ENCODE measurements around the gene CMIP.
"Not testable (repeated sequence)": the region's sequence is repeated elsewhere in the genome, so short reads cannot be mapped to it uniquely, and the experiment has no call there.

CMIP gene

DNA sequence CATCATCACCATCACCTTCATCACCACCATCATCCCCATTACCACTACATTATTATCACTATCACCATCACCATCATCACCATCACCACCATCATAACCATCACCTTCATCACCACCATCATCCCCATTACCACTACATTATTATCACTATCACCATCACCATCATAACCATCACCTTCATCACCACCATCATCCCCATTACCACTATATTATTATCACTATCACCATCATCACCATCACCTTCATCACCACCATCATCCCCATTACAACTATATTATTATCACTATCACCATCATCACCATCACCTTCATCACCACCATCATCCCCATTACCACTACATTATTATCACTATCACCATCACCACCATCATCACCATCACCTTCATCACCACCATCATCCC, 132.7 kb downstream of the CMIP start:
- not testable (repeated sequence) for H3K27ac ChIP-seq (ENCODE audit: low read length, poor library complexity, severe bottlenecking); H2BK5ac ChIP-seq (ENCODE audit: low read depth, low read length, poor library complexity, severe bottlenecking); H3K14ac ChIP-seq (ENCODE audit: low read length in 2 of 2); DNase-seq; H2BK12ac ChIP-seq (ENCODE audit: low read length in 2 of 2); H2BK15ac ChIP-seq (ENCODE audit: low read depth, poor library complexity, severe bottlenecking); H2AK5ac ChIP-seq (ENCODE audit: low read length, severe bottlenecking); H3K4me3 ChIP-seq (ENCODE audit: insufficient read depth in 1 of 2, low read depth in 1 of 2, low read length in 2 of 2); H4K8ac ChIP-seq (ENCODE audit: low read length); H3K27me3 ChIP-seq (ENCODE audit: control insufficient read depth in 1 of 2, insufficient read depth in 1 of 2, low read length in 2 of 2); H3K36me3 ChIP-seq (ENCODE audit: control insufficient read depth in 1 of 2, insufficient read depth in 2 of 2, low read depth in 1 of 2, low read length in 2 of 2); H3K4ac ChIP-seq (ENCODE audit: low read depth in 1 of 2, low read length in 2 of 2); H4K91ac ChIP-seq (ENCODE audit: low read length); H3K4me1 ChIP-seq (ENCODE audit: control insufficient read depth, insufficient read depth, low read depth, low read length); H3K4me2 ChIP-seq (ENCODE audit: low read length, poor library complexity, severe bottlenecking); H2BK120ac ChIP-seq (ENCODE audit: low read depth, low read length); H3K9me3 ChIP-seq (ENCODE audit: control insufficient read depth, low read length); H3K23ac ChIP-seq (ENCODE audit: low read length in 2 of 2); H2AFZ ChIP-seq (ENCODE audit: low read depth, low read length); H3K18ac ChIP-seq (ENCODE audit: low read depth in 1 of 2, low read length in 2 of 2); H3K9ac ChIP-seq (ENCODE audit: low read length)
- peaks cover 55% of the 10 kb centered on the region for H3K79me1 ChIP-seq (replicated peaks; ENCODE audit: low read length, poor library complexity, severe bottlenecking)

GRCh38 chr16:81578076-81578475, 133.5 kb downstream of the CMIP start:
- Histone ChIP-seq H3K18ac (ENCODE audit: low read depth in 1 of 2, low read length in 2 of 2) (no peak overlapping the region), H2BK15ac (ENCODE audit: low read depth, poor library complexity, severe bottlenecking) (no peak overlapping the region), H3K14ac (ENCODE audit: low read length in 2 of 2) (no peak overlapping the region), H3K4me3 (ENCODE audit: insufficient read depth in 1 of 2, low read depth in 1 of 2, low read length in 2 of 2) (no peak overlapping the region), H2AK5ac (ENCODE audit: low read length, severe bottlenecking) (no peak overlapping the region), H3K9ac (ENCODE audit: low read length) (no peak overlapping the region), H4K91ac (ENCODE audit: low read length) (no peak overlapping the region), H2BK120ac (ENCODE audit: low read depth, low read length) (no peak overlapping the region), H3K4ac (ENCODE audit: low read depth in 1 of 2, low read length in 2 of 2) (no peak overlapping the region), H3K27me3 (ENCODE audit: control insufficient read depth in 1 of 2, insufficient read depth in 1 of 2, low read length in 2 of 2) (no peaks in the 10 kb centered on the region), H3K36me3 (ENCODE audit: control insufficient read depth in 1 of 2, insufficient read depth in 2 of 2, low read depth in 1 of 2, low read length in 2 of 2) (no peaks in the 10 kb centered on the region), H2BK5ac (ENCODE audit: low read depth, low read length, poor library complexity, severe bottlenecking) (no peak overlapping the region), H3K4me2 (ENCODE audit: low read length, poor library complexity, severe bottlenecking) (no peak overlapping the region), H2AFZ (ENCODE audit: low read depth, low read length) (no peak overlapping the region), H3K4me1 (ENCODE audit: control insufficient read depth, insufficient read depth, low read depth, low read length) (peaks cover 4% of the 10 kb centered on the region), H2BK12ac (ENCODE audit: low read length in 2 of 2) (no peak overlapping the region), H3K27ac (ENCODE audit: low read length, poor library complexity, severe bottlenecking) (no peak overlapping the region), H3K79me1 (replicated peaks; ENCODE audit: low read length, poor library complexity, severe bottlenecking) (peaks cover 55% of the 10 kb centered on the region), H3K23ac (ENCODE audit: low read length in 2 of 2) (no peak overlapping the region), H4K8ac (ENCODE audit: low read length) (no peak overlapping the region), H3K9me3 (ENCODE audit: control insufficient read depth, low read length) (no peaks in the 10 kb centered on the region)
- 100% methylated on average over 2 of the region's 2 CpGs for WGBS
- DNase-seq, result no peak

DNA sequence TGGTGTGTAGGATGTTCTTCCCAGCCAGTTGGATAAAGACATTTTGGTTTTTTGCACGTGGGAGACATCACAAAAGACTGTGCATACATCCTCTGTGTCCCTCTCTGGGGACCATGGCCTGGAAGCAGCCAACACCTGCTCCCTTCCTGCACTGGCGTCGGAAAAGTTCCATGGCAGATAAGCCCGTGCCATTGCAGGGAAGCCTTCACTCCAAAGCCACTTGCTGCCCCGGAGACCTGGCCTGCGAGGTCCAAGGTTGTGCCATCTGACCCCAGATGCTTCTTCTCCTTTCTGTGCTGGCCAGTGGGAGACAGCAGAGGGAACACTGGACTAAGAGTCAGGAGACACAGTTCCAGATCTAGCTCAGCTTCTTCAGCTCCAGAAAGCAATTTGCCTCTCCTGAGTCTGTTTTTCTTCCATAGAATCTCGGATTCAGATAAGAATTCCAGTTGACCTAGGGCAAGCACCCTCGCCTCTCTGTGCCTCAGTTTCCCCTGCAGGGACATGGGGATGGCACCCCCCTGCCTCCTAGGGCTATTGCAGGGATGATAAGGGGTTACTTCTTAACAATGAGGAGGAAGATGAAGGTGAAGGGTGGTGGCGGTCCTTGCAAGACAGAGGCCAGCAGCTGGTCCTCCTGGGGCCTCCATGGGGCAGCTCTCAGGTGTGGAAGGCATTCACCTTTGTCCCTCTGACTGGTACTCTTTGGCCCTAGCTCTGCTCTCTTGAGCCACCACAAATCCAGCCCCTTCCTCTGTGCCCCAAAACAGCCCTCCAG, 134.2 kb downstream of the CMIP start:
- no peak overlapping the region for H2BK120ac ChIP-seq (ENCODE audit: low read depth, low read length)
- no peak overlapping the region for H3K23ac ChIP-seq (ENCODE audit: low read length in 2 of 2)
- 95% methylated on average over 9 of the region's 9 CpGs for WGBS
- no peak overlapping the region for H4K91ac ChIP-seq (ENCODE audit: low read length)
- no peak overlapping the region for H2AK5ac ChIP-seq (ENCODE audit: low read length, severe bottlenecking)
- no peak overlapping the region for H3K4me3 ChIP-seq (ENCODE audit: insufficient read depth in 1 of 2, low read depth in 1 of 2, low read length in 2 of 2)
- no peak overlapping the region for H2BK12ac ChIP-seq (ENCODE audit: low read length in 2 of 2)
- no peak overlapping the region for H3K14ac ChIP-seq (ENCODE audit: low read length in 2 of 2)
- H2BK15ac ChIP-seq (ENCODE audit: low read depth, poor library complexity, severe bottlenecking), result no peak overlapping the region
- H3K27ac ChIP-seq (ENCODE audit: low read length, poor library complexity, severe bottlenecking), result no peak overlapping the region
- no peak overlapping the region for H3K4ac ChIP-seq (ENCODE audit: low read depth in 1 of 2, low read length in 2 of 2)
- H3K4me2 ChIP-seq (ENCODE audit: low read length, poor library complexity, severe bottlenecking), result no peak overlapping the region
- no peak overlapping the region for H3K9ac ChIP-seq (ENCODE audit: low read length)
- no peaks in the 10 kb centered on the region for H3K27me3 ChIP-seq (ENCODE audit: control insufficient read depth in 1 of 2, insufficient read depth in 1 of 2, low read length in 2 of 2)
- no peak overlapping the region for H3K18ac ChIP-seq (ENCODE audit: low read depth in 1 of 2, low read length in 2 of 2)
- H2BK5ac ChIP-seq (ENCODE audit: low read depth, low read length, poor library complexity, severe bottlenecking), result no peak overlapping the region
- peaks cover 4% of the 10 kb centered on the region for H3K4me1 ChIP-seq (ENCODE audit: control insufficient read depth, insufficient read depth, low read depth, low read length)
- H2AFZ ChIP-seq (ENCODE audit: low read depth, low read length), result no peak overlapping the region
- no peak for DNase-seq
- H4K8ac ChIP-seq (ENCODE audit: low read length), result no peak overlapping the region
- peaks cover 58% of the 10 kb centered on the region for H3K79me1 ChIP-seq (replicated peaks; ENCODE audit: low read length, poor library complexity, severe bottlenecking)
- no peaks in the 10 kb centered on the region for H3K36me3 ChIP-seq (ENCODE audit: control insufficient read depth in 1 of 2, insufficient read depth in 2 of 2, low read depth in 1 of 2, low read length in 2 of 2)
- no peaks in the 10 kb centered on the region for H3K9me3 ChIP-seq (ENCODE audit: control insufficient read depth, low read length)

DNA sequence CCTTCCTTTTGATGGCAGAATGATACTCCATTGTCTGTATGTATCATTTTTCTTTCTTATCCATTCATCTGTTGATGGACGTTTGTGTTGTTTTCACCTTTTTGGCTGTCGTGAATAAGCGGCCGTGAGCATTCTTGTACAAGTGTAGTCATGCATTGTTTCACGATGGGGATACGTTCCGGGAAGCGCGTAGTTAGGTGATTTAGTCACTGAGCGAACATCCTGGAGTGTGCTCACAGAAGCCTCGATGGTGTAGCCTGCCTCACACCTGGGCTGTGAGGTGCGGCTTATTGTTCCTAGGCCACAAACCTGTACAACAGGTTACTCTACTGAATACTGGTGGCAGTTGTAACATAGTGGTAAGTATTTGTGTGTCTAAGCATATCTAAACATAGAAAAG, 136.5 kb downstream of the CMIP start:
- Histone ChIP-seq H4K91ac (ENCODE audit: low read length) (no peak overlapping the region), H4K8ac (ENCODE audit: low read length) (no peak overlapping the region), H3K27me3 (ENCODE audit: control insufficient read depth in 1 of 2, insufficient read depth in 1 of 2, low read length in 2 of 2) (no peaks in the 10 kb centered on the region), H3K4me2 (ENCODE audit: low read length, poor library complexity, severe bottlenecking) (no peak overlapping the region), H3K9ac (ENCODE audit: low read length) (no peak overlapping the region), H3K4me3 (ENCODE audit: insufficient read depth in 1 of 2, low read depth in 1 of 2, low read length in 2 of 2) (no peak overlapping the region), H2BK12ac (ENCODE audit: low read length in 2 of 2) (no peak overlapping the region), H2AFZ (ENCODE audit: low read depth, low read length) (no peak overlapping the region), H3K79me1 (replicated peaks; ENCODE audit: low read length, poor library complexity, severe bottlenecking) (peaks cover 56% of the 10 kb centered on the region), H2BK5ac (ENCODE audit: low read depth, low read length, poor library complexity, severe bottlenecking) (no peak overlapping the region), H3K14ac (ENCODE audit: low read length in 2 of 2) (no peak overlapping the region), H3K36me3 (ENCODE audit: control insufficient read depth in 1 of 2, insufficient read depth in 2 of 2, low read depth in 1 of 2, low read length in 2 of 2) (peaks cover 0 to 4% of the 10 kb centered on the region in 2 experiments), H3K9me3 (ENCODE audit: control insufficient read depth, low read length) (no peaks in the 10 kb centered on the region), H3K18ac (ENCODE audit: low read depth in 1 of 2, low read length in 2 of 2) (no peak overlapping the region), H3K23ac (ENCODE audit: low read length in 2 of 2) (no peak overlapping the region), H3K27ac (ENCODE audit: low read length, poor library complexity, severe bottlenecking) (no peak overlapping the region), H2BK15ac (ENCODE audit: low read depth, poor library complexity, severe bottlenecking) (no peak overlapping the region), H2AK5ac (ENCODE audit: low read length, severe bottlenecking) (no peak overlapping the region), H2BK120ac (ENCODE audit: low read depth, low read length) (no peak overlapping the region), H3K4ac (ENCODE audit: low read depth in 1 of 2, low read length in 2 of 2) (no peak overlapping the region), H3K4me1 (ENCODE audit: control insufficient read depth, insufficient read depth, low read depth, low read length) (peaks cover 2% of the 10 kb centered on the region)
- DNase-seq, result no peak
- WGBS, result 87% methylated on average over 11 of the region's 12 CpGs
